Activated B cell treated with CpG ODN at 0.5 μM for 24 hours (primary cell): ENCODE results near the gene BCAM. TPM values are rescaled to one million over a fixed set of nuclear protein-coding genes. Genes with fewer than 3 reads are reported as not detected.

Source experiments
- ATAC-seq: fragments of 200-7000 bp; cut with Tn5 transposase; one replicate; pipeline ENCODE4 v1.10.0; 2021; ENCODE audit warnings: low read depth, mild to moderate bottlenecking, moderate library complexity
- CTCF ChIA-PET: fragments of 350-600 bp; sonication (Branson Sonifier 250); formaldehyde crosslinking; loops from one replicate; lab custom pipeline; 2021; ENCODE audit warnings: antibody characterized with exemption; lab: Charles Lee
- POLR2A ChIA-PET: fragments of 350-600 bp; sonication (Branson Sonifier 250); formaldehyde crosslinking; loops from one replicate; lab custom pipeline; 2021; ENCODE audit warnings: antibody characterized with exemption; lab: Charles Lee
- DNase-seq: peaks from one replicate; pipeline ENCODE4 v3.0.0; 2022
- H3K27ac Mint-ChIP-seq: one replicate; pipeline ENCODE4 v1.8.0; 2020; ENCODE audit warnings: mixed read lengths
- H3K27me3 Mint-ChIP-seq: one replicate; pipeline ENCODE4 v1.8.0; 2021; ENCODE audit warnings: mixed read lengths
- H3K36me3 Mint-ChIP-seq: one replicate; pipeline ENCODE4 v1.8.0; 2021; ENCODE audit warnings: low read depth, mixed read lengths
- H3K4me1 Mint-ChIP-seq: one replicate; pipeline ENCODE4 v1.8.0; 2021; ENCODE audit warnings: mixed read lengths
- H3K4me3 Mint-ChIP-seq: one replicate; pipeline ENCODE4 v1.8.0; 2020; ENCODE audit warnings: mild to moderate bottlenecking, mixed read lengths
- H3K9me3 Mint-ChIP-seq: one replicate; pipeline ENCODE4 v1.8.0; 2020; ENCODE audit warnings: mixed read lengths
- intact Hi-C: fragments of 100-400 bp; cut with micrococcal nuclease; formaldehyde crosslinking; loops from one replicate; pipeline ENCODE4 v1.15.1; 2024
- total RNA-seq: library from RNA; stranded (reverse); gene quantifications from 2 replicates; pipeline ENCODE4 v1.2.3, GENCODE V29; 2022
- TF ChIP-seq, protein P1 (sequence below): fragments of 200-600 bp; IDR thresholded peaks from one replicate; pipeline ENCODE4 v1.8.0; 2022; ENCODE audit warnings: antibody characterized with exemption, mild to moderate bottlenecking

Gene BCAM
- total RNA-seq, 1 donor from 2014 or later, result not detected

DNA sequence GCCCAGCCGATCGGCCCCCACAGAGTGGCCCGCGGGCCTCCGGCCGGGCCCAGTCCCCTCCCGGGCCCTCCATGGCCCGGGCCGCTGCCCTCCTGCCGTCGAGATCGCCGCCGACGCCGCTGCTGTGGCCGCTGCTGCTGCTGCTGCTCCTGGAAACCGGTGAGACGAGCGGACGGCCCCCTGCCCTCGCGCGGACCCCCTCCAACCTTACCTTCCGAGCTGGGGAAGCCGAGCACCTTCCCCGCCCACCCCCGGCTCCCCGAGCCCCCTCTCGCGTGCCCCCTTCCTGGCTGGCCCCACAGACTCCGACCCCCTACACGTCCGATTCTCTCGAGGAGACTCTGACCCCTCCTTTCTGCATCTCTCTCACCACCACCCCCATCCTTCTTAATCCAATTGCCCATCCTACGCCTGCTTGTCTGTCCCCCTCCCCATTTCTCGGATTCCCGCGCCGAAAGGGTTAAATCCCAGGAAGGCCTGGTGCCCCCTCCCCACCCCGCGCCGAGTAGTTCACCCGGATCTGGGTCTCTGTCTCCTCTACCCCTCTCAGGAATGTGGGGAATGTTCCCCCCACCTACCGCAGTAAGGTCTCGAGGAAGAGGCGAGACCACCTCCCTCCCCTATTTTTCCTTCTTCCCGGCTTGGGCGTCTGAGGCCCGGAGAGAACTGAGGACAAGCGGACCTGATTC is 37.7 kb downstream of the BCAM start:
- ATAC-seq (no peak), DNase-seq (no peak)
- TF ChIP-seq, protein P1, sequence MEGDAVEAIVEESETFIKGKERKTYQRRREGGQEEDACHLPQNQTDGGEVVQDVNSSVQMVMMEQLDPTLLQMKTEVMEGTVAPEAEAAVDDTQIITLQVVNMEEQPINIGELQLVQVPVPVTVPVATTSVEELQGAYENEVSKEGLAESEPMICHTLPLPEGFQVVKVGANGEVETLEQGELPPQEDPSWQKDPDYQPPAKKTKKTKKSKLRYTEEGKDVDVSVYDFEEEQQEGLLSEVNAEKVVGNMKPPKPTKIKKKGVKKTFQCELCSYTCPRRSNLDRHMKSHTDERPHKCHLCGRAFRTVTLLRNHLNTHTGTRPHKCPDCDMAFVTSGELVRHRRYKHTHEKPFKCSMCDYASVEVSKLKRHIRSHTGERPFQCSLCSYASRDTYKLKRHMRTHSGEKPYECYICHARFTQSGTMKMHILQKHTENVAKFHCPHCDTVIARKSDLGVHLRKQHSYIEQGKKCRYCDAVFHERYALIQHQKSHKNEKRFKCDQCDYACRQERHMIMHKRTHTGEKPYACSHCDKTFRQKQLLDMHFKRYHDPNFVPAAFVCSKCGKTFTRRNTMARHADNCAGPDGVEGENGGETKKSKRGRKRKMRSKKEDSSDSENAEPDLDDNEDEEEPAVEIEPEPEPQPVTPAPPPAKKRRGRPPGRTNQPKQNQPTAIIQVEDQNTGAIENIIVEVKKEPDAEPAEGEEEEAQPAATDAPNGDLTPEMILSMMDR, result no peak
- no peaks in the 10 kb centered on the region for H3K9me3 Mint-ChIP-seq
- CTCF ChIA-PET, result interaction anchor here (0.7 kb wide), 1 partner anchor 157 kb away, joined by 4 read pairs; no protein-coding TSS in a partner anchor
- H3K4me3 Mint-ChIP-seq, result peak overlapping the region; percentile 58
- POLR2A ChIA-PET, result interaction anchor here (0.5 to 1.1 kb wide), 2 partner anchors 123 to 1050 kb away, joined by 3 read pairs; no protein-coding TSS in a partner anchor
- no peak overlapping the region for H3K27ac Mint-ChIP-seq
- peaks cover 37% of the 10 kb centered on the region for H3K27me3 Mint-ChIP-seq
- H3K36me3 Mint-ChIP-seq, result no peaks in the 10 kb centered on the region
- intact Hi-C loops, result no loop called here
- peaks cover 31% of the 10 kb centered on the region for H3K4me1 Mint-ChIP-seq

DNA sequence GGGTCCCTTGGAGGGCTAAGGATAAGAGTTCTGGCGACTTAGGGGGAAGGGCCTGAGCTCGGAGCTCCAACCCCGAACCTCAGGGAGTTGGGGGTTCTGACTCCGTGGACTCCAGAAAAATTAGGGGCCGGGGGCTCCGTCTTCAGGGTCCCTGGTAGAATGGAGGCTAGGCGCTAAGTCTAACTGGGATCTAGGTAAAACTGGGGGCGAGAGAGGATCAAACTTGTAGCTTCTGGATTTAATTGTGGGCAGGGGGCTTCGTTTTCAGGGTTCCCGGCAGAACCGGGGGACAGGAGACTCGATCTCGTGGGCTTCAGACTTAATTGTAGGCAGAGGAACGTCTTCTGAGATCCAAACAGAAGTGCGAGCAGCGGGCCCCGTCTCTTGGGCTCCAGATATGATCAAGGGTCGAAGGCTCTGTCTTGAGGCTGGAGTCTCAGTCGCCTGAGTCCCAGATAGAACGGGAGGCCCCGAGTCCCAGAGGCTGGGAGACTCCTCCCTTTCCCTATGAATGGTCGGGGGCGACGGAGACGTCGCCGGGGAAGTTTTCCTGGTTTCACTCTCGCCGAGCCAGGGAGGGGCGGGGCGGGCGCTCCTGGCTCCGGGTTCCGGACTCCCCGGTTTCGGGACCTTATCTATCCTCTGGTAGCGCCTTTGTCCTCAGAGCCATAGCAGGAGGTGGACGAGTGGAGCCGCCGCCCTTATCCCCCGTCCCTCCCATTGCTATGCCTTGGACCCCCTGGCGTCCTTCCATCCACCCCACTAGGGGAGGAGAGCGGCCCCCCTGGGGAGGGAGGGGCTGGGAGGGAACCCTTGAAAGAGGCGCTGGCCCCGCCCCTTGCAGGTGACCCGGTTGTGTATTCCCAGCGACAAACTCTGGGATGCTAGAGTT is 38.5 kb downstream of the BCAM start:
- no peak overlapping the region for H3K27ac Mint-ChIP-seq
- peaks cover 41% of the 10 kb centered on the region for H3K27me3 Mint-ChIP-seq
- peaks cover 31% of the 10 kb centered on the region for H3K4me1 Mint-ChIP-seq
- no peak for DNase-seq
- no peaks in the 10 kb centered on the region for H3K9me3 Mint-ChIP-seq
- no peaks in the 10 kb centered on the region for H3K36me3 Mint-ChIP-seq
- peak overlapping the region; percentile 58 for H3K4me3 Mint-ChIP-seq
- POLR2A ChIA-PET, result interaction anchor here (0.5 kb wide), 1 partner anchor 1049 kb away, joined by 3 read pairs; no protein-coding TSS in a partner anchor
- TF ChIP-seq, protein P1, result no peak
- CTCF ChIA-PET, result no interaction called here
- ATAC-seq, result no peak
- intact Hi-C loops, result no loop called here

DNA sequence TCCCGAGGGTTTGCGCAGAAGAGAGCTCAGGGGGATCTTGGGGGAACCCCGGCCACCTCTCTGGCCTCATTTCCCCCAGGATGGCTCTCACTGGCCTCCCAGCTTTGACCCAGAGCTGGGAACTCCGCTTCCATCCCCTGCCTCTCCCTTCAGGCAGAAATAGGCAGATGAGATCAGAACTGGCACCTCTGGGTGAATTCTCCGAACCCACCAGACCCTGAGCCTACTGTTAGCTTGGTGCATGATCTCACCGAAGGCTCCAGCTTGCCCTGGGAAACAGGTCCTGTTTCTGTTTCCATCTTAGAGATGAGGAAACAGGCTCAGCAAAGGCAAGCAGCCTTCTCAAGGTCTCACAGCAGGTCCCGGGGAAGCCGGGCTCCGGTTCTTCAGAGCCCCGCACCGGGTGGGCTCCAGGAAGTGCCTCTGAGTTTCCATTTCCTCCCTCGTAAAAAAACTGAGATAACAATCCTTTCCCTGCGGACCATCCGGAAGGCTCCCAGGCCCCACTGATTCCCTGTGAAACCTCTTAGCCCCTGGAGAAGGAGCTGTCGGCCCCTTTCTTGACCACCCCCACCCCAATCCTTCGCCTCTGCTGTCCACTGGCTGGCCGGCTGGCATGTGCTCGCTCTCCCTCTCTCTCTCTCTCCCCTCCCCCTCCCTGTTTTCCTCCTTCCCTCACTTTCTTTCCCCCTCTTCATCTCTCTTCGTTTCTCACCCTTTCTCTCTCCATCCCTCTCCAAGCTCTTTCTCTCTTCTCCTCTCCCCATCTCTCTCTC is 39.3 kb downstream of the BCAM start:
- no peak overlapping the region for H3K27ac Mint-ChIP-seq
- ChIA-PET CTCF (interaction anchor here (0.9 kb wide), 1 partner anchor 124 kb away, joined by 3 read pairs; no protein-coding TSS in a partner anchor), POLR2A (no interaction called here)
- H3K4me1 Mint-ChIP-seq, result peaks cover 31% of the 10 kb centered on the region
- TF ChIP-seq, protein P1, result no peak
- no peaks in the 10 kb centered on the region for H3K9me3 Mint-ChIP-seq
- no peak overlapping the region for H3K4me3 Mint-ChIP-seq
- H3K36me3 Mint-ChIP-seq, result no peaks in the 10 kb centered on the region
- ATAC-seq, result no peak
- H3K27me3 Mint-ChIP-seq, result peaks cover 44% of the 10 kb centered on the region
- no peak for DNase-seq
- intact Hi-C loops, result no loop called here

DNA sequence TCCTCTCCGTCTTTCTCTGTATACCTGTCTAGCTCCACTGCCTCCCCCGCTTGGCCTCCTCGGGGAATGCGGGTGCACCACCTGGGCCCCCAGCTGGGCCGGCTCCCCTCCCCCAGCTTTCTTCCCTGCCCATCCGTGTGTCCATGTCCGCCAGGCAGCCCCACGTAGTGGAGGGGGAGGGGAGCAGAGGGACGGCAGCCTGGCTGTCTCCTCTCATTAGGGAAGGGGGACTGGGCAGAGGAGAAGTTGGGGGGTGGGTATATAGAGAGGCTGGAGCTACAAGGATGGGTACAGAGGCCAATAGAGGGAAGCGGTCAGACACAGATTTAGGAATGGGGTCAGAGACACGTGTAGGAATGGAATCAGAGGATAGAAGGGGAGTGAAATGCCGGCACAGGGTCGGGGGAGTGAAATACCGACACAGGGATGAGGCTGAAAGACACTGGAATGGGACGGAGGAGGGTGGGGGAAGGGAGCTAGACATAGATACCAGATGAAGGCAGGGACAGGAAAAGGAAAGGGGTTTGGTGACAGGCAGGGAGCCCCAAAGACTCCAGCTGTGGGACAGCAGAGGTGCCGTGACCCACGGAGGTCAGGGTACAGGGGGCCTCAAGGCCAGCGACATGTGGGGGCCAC is 40.0 kb downstream of the BCAM start:
- peaks cover 49% of the 10 kb centered on the region for H3K27me3 Mint-ChIP-seq
- no peak overlapping the region for H3K4me3 Mint-ChIP-seq
- H3K36me3 Mint-ChIP-seq, result no peaks in the 10 kb centered on the region
- H3K4me1 Mint-ChIP-seq, result peaks cover 31% of the 10 kb centered on the region
- no peak overlapping the region for H3K27ac Mint-ChIP-seq
- CTCF ChIA-PET, result interaction anchor here (0.9 kb wide), 1 partner anchor 125 kb away, joined by 3 read pairs; no protein-coding TSS in a partner anchor
- POLR2A ChIA-PET, result no interaction called here
- intact Hi-C loops, result no loop called here
- no peak for ATAC-seq
- TF ChIP-seq, protein P1, result no peak
- no peaks in the 10 kb centered on the region for H3K9me3 Mint-ChIP-seq
- DNase-seq, result no peak
